BLaER1 (cell line): ENCODE results near the gene TCEAL5.
"Not testable (repeated sequence)": the region's sequence is repeated elsewhere in the genome, so short reads cannot be mapped to it uniquely, and the experiment has no call there.

Experiments
- H3K27ac ChIP-seq: shearing (Covaris generic); formaldehyde crosslinking; 2 replicates; pipeline ENCODE4 v1.8.1; 2022
- H3K27me3 ChIP-seq: shearing (Covaris generic); formaldehyde crosslinking; 2 replicates; pipeline ENCODE4 v1.8.1; 2022
- H3K36me3 ChIP-seq: shearing (Covaris generic); formaldehyde crosslinking; 2 replicates; pipeline ENCODE4 v1.8.1; 2022
- H3K4me1 ChIP-seq: shearing (Covaris generic); formaldehyde crosslinking; 2 replicates; pipeline ENCODE4 v1.8.1; 2022
- H3K4me2 ChIP-seq: shearing (Covaris generic); formaldehyde crosslinking; 2 replicates; pipeline ENCODE4 v1.8.1; 2022
- H3K4me3 ChIP-seq: shearing (Covaris generic); formaldehyde crosslinking; 2 replicates; pipeline ENCODE4 v1.8.1; 2022
- H3K9ac ChIP-seq: shearing (Covaris generic); formaldehyde crosslinking; 2 replicates; pipeline ENCODE4 v1.8.1; 2022
- H3K9me3 ChIP-seq: shearing (Covaris generic); formaldehyde crosslinking; 2 replicates; pipeline ENCODE4 v1.8.1; 2022
- H4K20me1 ChIP-seq: shearing (Covaris generic); formaldehyde crosslinking; 2 replicates; pipeline ENCODE4 v1.8.1; 2022
- Cebpa-rat ChIP-seq: shearing (Covaris generic); IDR thresholded peaks from 2 replicates; pipeline ENCODE4 v1.8.1; 2022

The TCEAL5 gene

DNA sequence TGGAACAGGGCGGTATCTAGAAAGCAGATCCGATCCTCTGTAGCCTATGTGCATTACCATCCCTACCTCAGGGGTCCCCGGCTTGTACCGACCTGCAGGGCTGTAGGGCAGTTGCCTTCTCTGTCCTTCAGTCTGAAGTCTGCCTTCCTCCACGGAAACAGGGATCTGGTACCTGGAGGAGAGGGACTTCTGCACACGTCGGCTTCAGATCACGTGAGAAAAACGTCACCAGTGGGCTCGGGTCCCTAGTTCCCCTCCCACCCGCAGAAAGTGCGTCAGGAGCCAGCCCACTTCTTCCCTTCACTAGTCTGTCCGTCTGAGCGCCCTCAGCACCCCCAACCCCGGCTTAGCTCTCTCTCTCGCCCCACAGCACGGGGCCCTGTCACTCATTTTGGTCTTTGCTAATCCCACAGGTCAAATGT is at the start of gene TCEAL5:
Gene TCEAL5, minus strand, starts transcription at position 170 of the 422 bp plus-strand sequence. CDS start 2,187 bp downstream, outside the sequence.
- Histone ChIP-seq H3K27ac (no peak within 1 kb of the TSS), H3K36me3 (no peaks in the 10 kb centered on the region), H4K20me1 (no peaks in the 10 kb centered on the region), H3K9ac (no peak within 1 kb of the TSS), H3K9me3 (no peaks in the 10 kb centered on the region), H3K4me2 (no peak within 1 kb of the TSS), H3K4me3 (no peak within 1 kb of the TSS), H3K4me1 (no peaks in the 10 kb centered on the region), H3K27me3 (peaks cover 22% of the 10 kb centered on the region)
- TF ChIP-seq Cebpa-rat, result no peak

DNA sequence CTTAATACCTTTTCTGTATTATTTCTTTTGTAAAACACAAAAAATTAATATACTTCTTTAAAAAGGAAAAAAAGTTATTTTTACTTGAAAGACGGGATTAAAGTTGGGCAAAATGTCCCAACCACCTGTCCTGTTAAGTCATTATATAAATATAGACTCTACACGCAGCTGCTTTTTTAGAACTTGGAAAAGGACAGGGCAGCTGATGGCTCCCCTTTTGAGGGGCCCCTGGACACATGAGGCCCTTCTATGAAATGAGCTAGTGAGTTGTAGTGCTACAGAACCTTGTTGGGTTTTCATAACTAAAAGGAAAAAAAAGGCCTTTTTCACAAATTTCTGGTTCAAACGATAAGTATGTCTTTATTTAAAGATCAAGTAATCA is 34.8 kb upstream of the TCEAL5 start:
- H3K4me2 ChIP-seq, result no peak overlapping the region
- H4K20me1 ChIP-seq, result no peaks in the 10 kb centered on the region
- no peak overlapping the region for H3K9ac ChIP-seq
- H3K4me1 ChIP-seq, result no peaks in the 10 kb centered on the region
- H3K27ac ChIP-seq, result no peak overlapping the region
- H3K4me3 ChIP-seq, result no peak overlapping the region
- H3K36me3 ChIP-seq, result no peaks in the 10 kb centered on the region
- no peaks in the 10 kb centered on the region for H3K27me3 ChIP-seq
- peaks cover 13% of the 10 kb centered on the region for H3K9me3 ChIP-seq
- no peak for TF ChIP-seq Cebpa-rat

GRCh38 chrX:103310555-103311398 is 34.2 kb upstream of the TCEAL5 start, which contains the start of gene BEX2:
BEX2 (minus strand) TSS chrX:103310990; CDS start chrX:103309976, 1,014 bp downstream.
- no peaks in the 10 kb centered on the region for H3K4me1 ChIP-seq
- H3K9ac ChIP-seq, result no peak within 1 kb of the TSS
- H3K9me3 ChIP-seq, result peaks cover 13% of the 10 kb centered on the region
- H3K36me3 ChIP-seq, result no peaks in the 10 kb centered on the region
- no peaks in the 10 kb centered on the region for H3K27me3 ChIP-seq
- TF ChIP-seq Cebpa-rat, result no peak
- H3K4me2 ChIP-seq, result no peak within 1 kb of the TSS
- no peak within 1 kb of the TSS for H3K4me3 ChIP-seq
- H3K27ac ChIP-seq, result no peak within 1 kb of the TSS
- no peaks in the 10 kb centered on the region for H4K20me1 ChIP-seq

DNA sequence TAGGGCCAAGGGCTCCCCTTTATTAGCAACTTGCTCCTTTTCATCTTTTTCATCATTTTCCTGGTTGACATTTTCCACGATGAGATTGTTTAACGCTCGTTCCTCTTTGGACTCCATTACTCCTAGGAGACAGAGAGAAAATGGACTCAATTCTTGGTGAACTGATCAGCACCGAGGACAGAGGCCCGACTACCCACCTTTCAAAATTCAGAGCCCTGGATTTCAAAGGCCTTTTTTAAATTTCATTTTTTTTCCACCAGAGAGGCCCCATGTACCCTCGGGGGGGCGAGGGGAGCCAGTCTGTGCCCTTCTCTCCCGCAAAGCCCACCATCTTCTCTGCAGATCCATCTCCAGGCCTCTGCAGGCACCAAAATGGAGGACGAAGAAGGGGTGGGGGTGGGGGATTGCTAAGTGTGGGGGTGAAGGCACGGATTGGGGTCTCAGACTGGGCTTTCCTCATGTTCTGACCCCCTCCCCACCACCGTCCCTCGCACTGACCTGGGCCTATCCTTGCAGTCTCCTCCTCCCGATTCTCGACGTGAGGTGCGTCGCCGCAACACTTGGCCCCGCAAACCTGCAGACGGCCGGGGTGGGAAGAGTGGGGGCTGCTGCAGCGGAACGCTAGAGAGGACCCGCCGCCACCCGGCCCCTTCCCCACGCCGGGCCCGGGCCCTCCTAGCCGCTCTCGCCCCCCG is 33.5 kb upstream of the TCEAL5 start:
- TF ChIP-seq Cebpa-rat, result no peak

DNA sequence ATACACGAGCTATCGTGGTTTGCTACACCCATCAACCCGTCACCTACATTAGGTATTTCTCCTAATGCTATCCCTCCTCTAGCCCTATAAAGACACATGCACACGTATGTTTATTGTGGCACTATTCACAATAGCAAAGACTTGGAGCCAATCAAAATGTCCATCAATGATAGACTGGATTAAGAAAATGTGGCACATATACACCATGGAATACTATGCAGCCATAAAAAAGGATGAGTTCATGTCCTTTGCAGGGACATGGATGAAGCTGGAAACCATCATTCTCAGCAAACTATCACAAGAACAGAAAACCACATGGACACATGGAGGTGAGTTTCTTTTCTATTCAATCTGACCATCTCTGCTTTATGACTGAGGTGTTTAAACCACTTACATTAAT is 29.1 kb upstream of the TCEAL5 start:
- H3K4me1 ChIP-seq, H3K4me2 ChIP-seq, H3K9ac ChIP-seq, H3K27me3 ChIP-seq, H3K36me3 ChIP-seq, H3K4me3 ChIP-seq, H4K20me1 ChIP-seq, H3K27ac ChIP-seq: not testable (repeated sequence)
- peaks cover 10% of the 10 kb centered on the region for H3K9me3 ChIP-seq

More for the DNA sequence above, 33.5 kb upstream of the TCEAL5 start:
- Histone ChIP-seq H3K4me1 (no peaks in the 10 kb centered on the region), H3K9me3 (peaks cover 13% of the 10 kb centered on the region), H3K27me3 (no peaks in the 10 kb centered on the region), H3K36me3 (no peaks in the 10 kb centered on the region), H3K4me2 (no peak overlapping the region), H3K27ac (no peak overlapping the region), H4K20me1 (no peaks in the 10 kb centered on the region), H3K9ac (no peak overlapping the region), H3K4me3 (no peak overlapping the region)

DNA sequence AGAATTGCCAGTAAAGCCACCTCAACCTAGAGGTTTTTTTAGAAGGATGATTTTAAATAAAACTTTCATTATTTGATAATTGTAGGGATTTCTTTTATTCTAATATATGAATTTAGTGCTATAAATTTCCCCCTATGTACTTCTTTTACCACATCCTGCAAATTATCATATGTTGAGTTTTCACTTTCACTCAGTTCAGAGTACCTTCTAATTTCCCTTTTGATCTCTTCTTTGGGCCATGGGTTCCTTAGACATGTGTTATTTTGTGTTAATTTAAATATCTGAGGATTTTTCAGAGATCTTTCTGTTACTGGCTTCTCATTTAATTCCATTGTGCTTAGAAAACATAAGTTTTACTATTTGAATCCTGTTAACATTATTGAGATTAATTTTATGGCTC is 28.2 kb upstream of the TCEAL5 start:
- Histone ChIP-seq H3K9ac (no peak overlapping the region), H3K27me3 (no peaks in the 10 kb centered on the region; the same call in 1 of the 2 replicates)

DNA sequence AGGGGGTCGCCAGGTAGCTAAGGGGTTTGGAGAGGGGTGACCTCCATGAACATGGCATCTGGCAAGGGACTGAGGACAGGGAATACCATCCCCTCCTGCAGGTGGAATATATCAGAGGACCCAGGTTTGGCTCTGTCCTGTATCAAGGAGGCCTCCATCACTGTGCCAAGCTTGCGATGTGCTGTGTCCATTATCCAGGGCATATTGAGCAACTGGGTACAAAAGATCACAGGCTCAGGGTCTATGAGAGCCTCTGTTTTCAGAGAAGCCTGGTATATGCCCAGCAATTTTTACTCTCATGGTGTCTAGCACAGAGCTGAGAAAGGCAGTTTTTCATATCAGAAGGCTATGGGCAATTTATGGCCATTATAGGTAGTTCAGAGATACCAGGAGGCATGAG is 16.6 kb upstream of the TCEAL5 start:
- no peaks in the 10 kb centered on the region for H3K4me1 ChIP-seq
- H4K20me1 ChIP-seq, result no peaks in the 10 kb centered on the region
- TF ChIP-seq Cebpa-rat, result no peak
- H3K36me3 ChIP-seq, result no peaks in the 10 kb centered on the region
- no peak overlapping the region for H3K4me2 ChIP-seq
- no peak overlapping the region for H3K27ac ChIP-seq
- H3K9me3 ChIP-seq, result peaks cover 4% of the 10 kb centered on the region; the same call in 1 of the 2 replicates
- no peaks in the 10 kb centered on the region; the same call in 1 of the 2 replicates for H3K27me3 ChIP-seq
- H3K9ac ChIP-seq, result no peak overlapping the region
- H3K4me3 ChIP-seq, result no peak overlapping the region

More for the DNA sequence above, 28.2 kb upstream of the TCEAL5 start:
- Histone ChIP-seq H3K4me3 (no peak overlapping the region), H3K9me3 (0 out of 2 replicates have a peak, but pooled peaks cover under 1% of the 10 kb centered on the region), H3K4me2 (no peak overlapping the region), H3K4me1 (no peaks in the 10 kb centered on the region), H3K36me3 (no peaks in the 10 kb centered on the region), H4K20me1 (no peaks in the 10 kb centered on the region), H3K27ac (no peak overlapping the region)
- TF ChIP-seq Cebpa-rat, result no peak

- Histone ChIP-seq H3K36me3 (no peaks in the 10 kb centered on the region), H3K9ac (no peak overlapping the region), H3K27me3 (peaks cover 22% of the 10 kb centered on the region), H3K9me3 (peaks cover 4% of the 10 kb centered on the region; the same call in 1 of the 2 replicates), H4K20me1 (no peaks in the 10 kb centered on the region), H3K4me1 (no peaks in the 10 kb centered on the region), H3K27ac (no peak overlapping the region), H3K4me3 (no peak overlapping the region), H3K4me2 (no peak overlapping the region)
- no peak for TF ChIP-seq Cebpa-rat
Measured at GRCh38 chrX:103279624-103280023, 3.1 kb upstream of the TCEAL5 start.

GRCh38 chrX:103275947-103276567 is 493 bp downstream of the TCEAL5 start:
- H3K4me2 ChIP-seq, result no peak overlapping the region
- no peak overlapping the region for H3K4me3 ChIP-seq
- H3K27me3 ChIP-seq, result peaks cover 22% of the 10 kb centered on the region

DNA sequence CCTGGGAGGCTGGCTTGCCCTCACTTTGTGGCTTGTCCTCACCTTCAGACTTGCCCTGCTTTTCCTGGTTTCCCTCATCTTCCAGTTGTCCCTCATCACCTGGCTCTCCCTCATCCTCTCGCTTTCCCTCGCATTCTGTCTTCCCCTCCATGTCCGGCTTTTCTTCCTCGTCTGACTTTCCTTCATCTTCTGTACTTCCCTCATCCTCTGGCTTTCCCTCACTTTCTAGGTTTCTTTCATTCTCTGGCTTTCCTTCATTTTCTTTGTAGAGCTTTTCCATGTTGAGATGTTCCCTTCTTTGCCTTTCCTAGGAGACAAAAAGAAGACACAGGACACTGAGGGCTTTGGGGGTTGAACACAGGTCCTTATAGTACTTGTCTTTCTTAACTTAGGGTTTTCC is 2.3 kb downstream of the TCEAL5 start:
- no peak for TF ChIP-seq Cebpa-rat
- H3K4me2 ChIP-seq, result no peak overlapping the region
- no peaks in the 10 kb centered on the region for H3K9me3 ChIP-seq
- H3K36me3 ChIP-seq, result no peaks in the 10 kb centered on the region
- no peak overlapping the region for H3K4me3 ChIP-seq
- H3K27ac ChIP-seq, result no peak overlapping the region
- H3K27me3 ChIP-seq, result peaks cover 31% of the 10 kb centered on the region
- no peaks in the 10 kb centered on the region for H3K4me1 ChIP-seq
- H3K9ac ChIP-seq, result no peak overlapping the region
- no peaks in the 10 kb centered on the region for H4K20me1 ChIP-seq

More at GRCh38 chrX:103275947-103276567, 493 bp downstream of the TCEAL5 start:
- Histone ChIP-seq H4K20me1 (no peaks in the 10 kb centered on the region), H3K9me3 (no peaks in the 10 kb centered on the region), H3K4me1 (no peaks in the 10 kb centered on the region), H3K9ac (no peak overlapping the region), H3K27ac (no peak overlapping the region), H3K36me3 (no peaks in the 10 kb centered on the region)
- no peak for TF ChIP-seq Cebpa-rat
